NCI-H2081 treated with DMSO at 0.1 percent for 48 hours (cell line): ENCODE measurements around the gene TRIO.

Experiments
- DNase-seq: peaks from one replicate; lab custom pipeline; 2025; lab: John Stamatoyannopoulos, UW

TRIO gene

DNA sequence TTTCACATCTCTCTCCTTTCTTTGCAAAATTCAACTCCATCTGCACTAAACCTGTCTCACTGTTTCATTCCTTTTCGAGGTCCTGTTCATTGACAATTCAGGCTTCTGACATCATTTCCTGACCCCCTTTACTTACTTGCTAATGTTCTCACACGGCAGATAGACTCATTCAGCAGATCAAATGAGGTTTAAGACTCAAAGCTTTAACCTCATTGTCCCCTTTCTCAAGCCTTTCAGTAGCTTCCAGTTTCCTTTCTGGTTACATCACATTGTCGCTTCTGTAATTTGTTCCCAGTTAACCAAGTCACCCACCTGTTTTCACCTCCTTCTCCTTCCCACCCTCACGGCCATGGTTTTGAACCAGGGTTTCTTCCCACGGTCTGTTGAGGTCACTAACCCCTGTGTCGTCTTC is 295.1 kb downstream of the TRIO start:
- DNase-seq = no peak

DNA sequence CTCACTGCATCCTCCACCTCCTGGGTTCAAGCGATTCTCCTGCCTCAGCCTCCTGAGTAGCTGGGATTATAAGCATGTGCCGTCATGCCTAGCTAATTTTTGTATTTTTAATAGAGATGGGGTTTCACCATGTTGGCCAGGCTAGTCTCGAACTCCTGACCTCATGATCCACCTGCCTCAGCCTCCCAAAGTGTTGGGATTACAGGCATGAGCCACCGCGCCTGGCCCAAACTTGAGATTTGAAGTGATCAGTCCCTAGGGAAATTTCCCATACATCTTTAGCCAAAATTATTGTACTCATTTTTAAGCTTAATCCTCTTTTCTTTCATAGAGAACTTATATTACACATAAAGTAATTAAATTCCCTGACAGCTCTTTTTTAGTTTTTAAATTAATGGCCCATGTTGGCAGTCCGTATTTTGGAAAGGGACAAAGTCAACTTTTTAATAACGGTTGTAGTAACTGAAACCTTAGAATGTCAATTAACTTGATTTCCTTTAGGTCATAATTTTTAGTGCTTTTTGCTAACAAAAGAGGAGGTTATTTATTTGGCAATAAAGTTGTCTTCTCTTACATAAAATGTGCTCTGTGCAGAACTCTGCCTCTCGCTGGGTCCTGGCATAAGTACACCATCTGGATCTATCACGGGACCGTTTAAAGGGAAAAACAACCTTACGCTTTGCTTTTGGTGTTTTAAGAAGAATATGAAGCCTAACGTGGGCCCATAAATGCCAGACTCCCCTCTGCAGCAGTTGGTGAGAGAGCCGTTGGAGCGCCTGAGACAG is 296.1 kb downstream of the TRIO start:
- peak; percentile 98 for DNase-seq

DNA sequence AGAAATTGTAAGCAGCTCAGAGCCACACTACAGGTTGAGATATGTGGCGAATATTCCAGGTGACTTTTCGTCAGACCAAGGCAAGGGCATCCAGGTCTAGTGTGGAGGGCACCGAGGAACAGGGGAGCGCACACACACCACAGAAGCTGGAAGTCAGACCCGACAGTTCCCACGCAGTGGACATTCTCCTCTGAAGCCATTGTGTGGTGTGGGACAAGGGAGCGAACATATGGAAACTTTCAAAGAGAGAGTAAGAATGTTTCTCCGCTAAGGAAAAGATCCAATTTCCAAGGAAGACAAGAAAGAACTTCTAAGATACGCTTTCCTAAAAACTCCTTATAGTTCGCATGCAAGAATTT is 297.1 kb downstream of the TRIO start:
- DNase-seq = no peak

DNA sequence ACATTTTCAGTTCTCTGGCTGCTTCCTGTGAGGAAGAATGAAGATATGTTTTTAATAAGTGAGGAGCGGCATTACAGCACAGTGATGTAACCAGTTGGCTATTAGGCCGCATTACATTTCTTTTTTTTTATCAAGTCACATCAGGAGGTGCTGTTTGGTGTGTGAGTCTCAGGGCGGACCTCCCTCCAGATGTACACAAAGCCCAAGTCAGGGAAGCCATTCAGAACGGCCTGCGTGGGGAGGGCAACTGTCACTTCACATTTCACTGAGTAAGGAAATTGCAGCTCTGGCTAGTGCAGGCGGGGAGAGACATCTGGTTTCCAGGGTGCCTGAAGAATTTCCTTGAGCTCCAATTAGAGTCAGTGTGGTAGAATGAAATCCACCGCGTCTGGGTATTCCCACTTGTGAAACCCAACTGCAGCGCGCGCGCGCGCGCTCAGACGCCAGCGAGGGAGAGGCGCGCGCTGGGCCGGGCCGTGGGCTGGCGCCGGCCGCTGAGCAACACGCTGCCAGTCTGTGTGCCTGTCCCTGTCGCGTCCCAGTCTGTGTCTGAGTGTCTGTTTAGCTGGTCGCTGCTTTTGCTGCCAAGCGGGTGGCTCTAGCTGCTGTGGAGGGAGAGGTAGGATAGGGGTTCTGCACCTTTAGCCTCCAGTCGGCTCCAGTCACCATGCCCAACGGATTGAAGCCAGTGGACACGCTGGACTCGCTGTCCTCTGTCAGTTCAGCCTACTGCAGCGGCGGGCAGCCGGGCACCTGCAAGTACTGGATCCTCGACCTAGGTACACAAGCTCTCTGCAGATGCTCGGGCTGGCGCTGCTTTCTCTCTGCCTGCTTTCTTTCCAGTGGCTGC is 297.7 kb downstream of the TRIO start:
- no peak for DNase-seq

DNA sequence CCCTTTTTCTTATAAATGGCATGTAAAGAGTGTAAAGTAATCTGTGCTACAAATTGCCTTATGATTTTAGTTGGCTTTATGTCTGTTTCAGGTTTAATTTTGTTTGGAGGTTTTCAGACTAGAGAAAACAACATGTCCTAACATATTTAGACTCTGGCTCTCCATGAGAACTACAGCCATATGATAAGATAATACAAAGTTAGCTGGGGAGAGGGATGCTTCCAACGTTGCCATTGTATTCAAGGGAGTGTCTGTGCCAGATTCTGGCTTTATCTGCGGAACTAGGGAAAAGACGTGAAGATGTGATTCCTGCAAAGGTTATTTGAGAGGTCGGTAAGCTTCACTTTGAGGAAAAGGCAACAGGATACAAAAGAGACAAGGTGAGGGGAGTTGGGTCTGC is 298.5 kb downstream of the TRIO start:
- no peak for DNase-seq

DNA sequence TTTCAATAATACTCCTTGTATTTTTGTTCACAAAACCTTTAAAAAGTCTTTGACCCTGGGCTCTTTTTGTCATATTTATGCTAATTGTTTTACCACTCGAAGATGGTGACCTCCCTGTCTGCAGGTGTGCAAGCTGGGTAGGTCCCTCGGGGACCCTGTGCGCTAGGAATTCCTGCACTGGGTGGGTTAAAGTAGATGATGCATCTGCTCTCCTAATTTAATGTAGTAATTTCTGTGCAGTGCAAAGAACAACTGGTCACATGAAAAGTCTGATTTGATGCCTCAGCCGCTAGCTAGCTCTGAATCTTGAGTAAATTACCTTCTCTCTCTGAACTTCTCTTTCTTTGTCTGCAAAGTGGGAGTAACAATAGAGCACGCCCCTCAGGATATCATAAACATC is 299.4 kb downstream of the TRIO start:
- DNase-seq = no peak

DNA sequence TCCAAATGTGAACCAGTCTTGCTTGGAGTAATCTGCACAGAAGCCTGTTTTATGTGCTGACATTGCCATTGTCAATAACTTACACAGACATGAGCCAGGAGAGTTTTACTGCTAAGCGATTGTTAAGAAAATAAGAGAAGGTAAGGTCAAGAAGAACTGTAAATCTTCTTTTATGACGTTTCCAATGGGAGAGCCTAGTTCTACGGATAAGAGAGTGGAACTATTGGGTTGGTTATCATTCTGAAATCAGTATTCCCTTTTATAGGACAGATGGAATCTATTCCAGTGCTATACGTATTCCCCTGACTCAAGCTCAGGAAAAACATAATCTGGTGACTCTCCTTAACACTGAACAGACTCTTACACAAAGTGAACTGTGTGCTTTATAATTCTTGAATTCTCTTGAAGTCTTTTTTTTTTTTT is 300.5 kb downstream of the TRIO start:
- DNase-seq = no peak

DNA sequence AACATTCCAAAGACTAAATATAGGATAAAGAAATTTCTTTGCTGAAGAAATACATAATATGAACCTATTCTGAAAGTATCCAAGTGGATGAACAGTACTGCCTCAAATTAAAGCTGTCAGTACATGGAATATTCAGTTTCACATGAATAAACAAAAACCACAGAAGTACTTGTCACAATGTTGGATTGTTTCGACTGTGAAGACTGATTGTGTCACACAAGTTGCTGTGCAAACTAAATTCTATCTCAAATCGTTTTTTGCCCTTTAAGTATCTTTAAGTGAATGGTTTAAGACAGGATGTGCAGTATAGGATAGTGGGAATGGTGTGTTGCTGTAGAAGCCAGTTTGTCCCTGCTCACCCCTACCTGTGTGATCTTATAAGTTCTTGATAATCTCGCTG is 301.0 kb downstream of the TRIO start:
- DNase-seq = no peak

DNA sequence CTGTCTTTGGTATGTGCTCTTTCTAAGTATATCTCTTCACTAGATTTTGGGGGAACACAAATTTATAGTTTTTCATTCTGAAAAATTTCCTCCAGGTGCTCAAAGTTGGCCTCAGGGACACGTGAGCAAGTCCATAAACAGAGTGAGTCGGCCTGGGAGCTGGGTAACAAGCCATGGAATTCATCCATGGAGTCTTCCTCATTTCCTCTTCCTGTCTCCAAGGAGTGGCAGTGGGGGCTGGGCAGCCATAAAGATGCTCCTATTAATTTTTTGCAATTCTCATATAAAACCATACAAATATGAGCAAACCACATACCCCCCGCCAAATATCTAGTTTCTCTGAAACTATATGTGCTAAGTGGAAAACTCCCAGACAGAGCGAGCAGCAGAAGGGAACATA is 301.9 kb downstream of the TRIO start:
- DNase-seq = no peak

GRCh38 chr5:14445576-14446290 is 302.6 kb downstream of the TRIO start:
- peak; percentile 69 for DNase-seq

GRCh38 chr5:14447958-14448911 is 305.1 kb downstream of the TRIO start:
- DNase-seq = no peak

- no peak for DNase-seq
These were observed 306.0 kb downstream of the TRIO start for GRCh38 chr5:14449052-14449661.

DNA sequence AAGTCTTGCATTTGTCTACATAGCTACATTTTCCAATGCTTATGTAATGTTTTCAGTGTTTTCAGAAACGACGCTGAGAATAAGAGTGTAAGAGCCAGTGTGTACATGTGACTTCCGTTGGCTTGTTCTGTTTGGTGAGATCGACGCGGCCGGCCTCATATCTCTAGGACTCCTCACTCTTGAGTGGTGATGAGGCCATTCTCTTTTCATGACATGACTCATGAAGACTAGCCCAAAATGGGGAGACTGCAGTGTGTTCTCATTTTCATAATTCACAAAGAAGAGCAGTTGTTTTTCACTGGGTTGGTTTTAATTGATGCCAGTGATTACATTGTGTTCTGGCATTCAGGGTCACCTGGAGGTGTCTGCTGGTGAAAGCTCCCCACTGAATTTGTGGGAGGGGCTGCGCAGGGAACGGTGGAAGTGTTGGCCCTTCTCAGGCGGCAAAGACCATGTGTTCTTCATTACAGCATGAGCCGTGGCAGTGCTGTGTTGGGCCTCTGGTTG is 306.9 kb downstream of the TRIO start:
- DNase-seq = no peak

GRCh38 chr5:14450742-14451141 is 307.6 kb downstream of the TRIO start:
- DNase-seq = no peak

DNA sequence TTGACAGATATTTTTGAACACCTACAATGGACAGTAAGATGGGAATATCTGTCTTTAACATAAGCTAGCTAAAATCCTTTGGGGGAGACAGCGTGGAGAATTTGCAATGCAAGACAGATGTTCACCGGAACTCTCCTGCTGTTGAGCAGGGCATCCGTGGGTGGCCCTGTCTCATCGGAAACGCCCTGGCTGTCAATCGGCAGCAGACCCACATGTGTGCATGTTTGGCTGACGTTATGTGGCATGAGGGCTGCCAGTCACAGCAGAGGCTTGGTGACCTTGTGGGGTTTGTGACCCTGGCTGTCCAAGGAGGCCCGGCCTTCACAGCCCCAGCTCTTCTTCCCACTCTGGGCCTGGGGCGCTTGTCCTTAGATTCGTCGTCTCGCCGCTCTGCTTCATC is 308.7 kb downstream of the TRIO start:
- no peak for DNase-seq

GRCh38 chr5:14452685-14453454 is 309.7 kb downstream of the TRIO start:
- no peak for DNase-seq

DNA sequence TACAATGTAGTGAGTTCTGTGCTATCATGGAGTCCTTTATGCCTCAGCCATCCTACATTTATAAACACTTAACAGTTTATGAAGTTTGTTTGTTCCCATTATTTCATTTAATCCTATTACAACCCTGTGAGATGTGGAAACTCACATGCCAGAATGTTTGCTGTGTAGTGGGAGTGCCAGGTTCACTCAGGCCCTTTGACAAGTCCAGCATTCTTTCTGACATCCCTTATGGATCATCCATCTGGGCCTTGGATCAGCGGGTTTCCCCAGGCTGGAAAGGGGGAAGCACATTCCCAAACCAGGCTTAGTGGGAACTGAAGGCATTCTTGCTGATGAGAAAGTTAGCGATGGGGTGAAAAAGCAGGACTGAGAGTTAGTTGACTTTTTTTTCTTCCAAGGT is 310.3 kb downstream of the TRIO start:
- DNase-seq = no peak

DNA sequence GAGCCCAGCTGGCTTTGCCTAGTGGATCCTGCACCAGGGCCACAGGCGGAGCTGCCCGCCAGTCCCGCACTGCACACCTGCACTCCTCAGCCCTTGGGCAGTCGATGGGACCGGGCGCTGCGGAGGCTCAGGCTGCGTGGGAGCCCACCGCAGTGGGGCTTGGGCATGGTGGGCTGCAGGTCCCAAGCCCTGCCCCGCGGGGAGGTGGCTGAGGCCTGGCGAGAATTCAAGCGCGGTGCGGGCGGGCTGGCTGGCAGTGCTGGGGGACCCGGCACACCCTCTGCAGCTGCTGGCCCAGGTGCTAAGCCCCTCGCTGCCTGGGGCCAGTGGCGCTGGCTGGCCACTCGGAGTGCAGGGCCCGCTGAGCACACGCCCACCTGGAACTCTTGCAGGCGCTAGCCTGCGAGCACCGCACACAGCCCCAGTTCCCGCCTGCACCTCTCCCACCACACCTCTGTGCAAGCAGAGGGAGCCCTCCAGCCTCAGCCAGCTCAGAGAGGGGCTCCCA is 312.7 kb downstream of the TRIO start:
- no peak for DNase-seq

GRCh38 chr5:14457476-14457875 is 314.3 kb downstream of the TRIO start:
- no peak for DNase-seq

GRCh38 chr5:14458414-14458813 is 315.3 kb downstream of the TRIO start:
- peak; percentile 97 for DNase-seq
